Peyer's patch (tissue), 4 donors: ENCODE results near the gene CPXM1.

Experiments
- CTCF ChIP-seq, 6 experiments: fragments of 450-650 bp in 4 of 6; fragments of 200-600 bp in 2 of 6; sonication (generic) in 1 of 6; IDR thresholded peaks; one replicate each; pipeline ENCODE4 v1.5.1; 2017 to 2019; ENCODE audit warnings: antibody characterized with exemption in 6 of 6, mild to moderate bottlenecking in 3 of 6, moderate library complexity in 1 of 6
- POLR2A ChIP-seq, 2 donors: fragments of 450-650 bp; IDR thresholded peaks; one replicate each; pipeline ENCODE4 v1.5.1; 2017; ENCODE audit warnings: antibody characterized with exemption in 2 of 2, mild to moderate bottlenecking in 2 of 2, moderate library complexity in 2 of 2

GRCh38 chr20:2753461-2754040 lies 46.9 kb downstream of the CPXM1 start:
- no peak for TF ChIP-seq CTCF (IDR thresholded peaks at IDR 0.05)
- TF ChIP-seq POLR2A (IDR thresholded peaks at IDR 0.05) = no peak
